ENCODE results near the gene NDUFV2. TPM values are rescaled to one million over a fixed set of nuclear protein-coding genes. Genes with fewer than 3 reads are reported as not detected.
"Not testable (repeated sequence)": the region's sequence is repeated elsewhere in the genome, so short reads cannot be mapped to it uniquely, and the experiment has no call there.

Gene NDUFV2
- total RNA-seq, 1 experiment from 2014 or later: 155 TPM

DNA sequence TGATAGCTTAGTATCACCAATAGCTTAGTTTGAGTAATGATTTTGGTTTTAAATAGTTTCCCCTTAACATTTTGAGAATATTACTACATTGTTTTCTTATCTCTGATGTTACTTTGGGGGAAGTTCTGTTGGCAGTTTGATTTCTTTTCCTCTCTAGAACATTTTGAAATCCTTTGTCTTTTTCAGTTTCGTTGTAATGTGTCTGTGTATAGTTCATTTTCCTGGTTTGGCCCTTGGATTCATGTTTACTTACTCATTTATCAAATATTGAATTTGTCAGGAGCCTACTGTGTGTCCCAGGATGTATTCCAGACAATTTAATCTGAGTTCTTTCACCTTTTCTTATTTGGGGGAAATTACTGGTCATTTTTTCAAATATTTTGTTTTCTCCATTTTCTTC, 50.8 kb downstream of the NDUFV2 start:
- DNase-seq (ENCODE audit: low read depth): no peak

GRCh38 chr18:9156604-9157249, 54.2 kb downstream of the NDUFV2 start:
- DNase-seq (ENCODE audit: low read depth): no peak

GRCh38 chr18:9157806-9158205, 55.3 kb downstream of the NDUFV2 start:
- no peak for DNase-seq (ENCODE audit: low read depth)

DNA sequence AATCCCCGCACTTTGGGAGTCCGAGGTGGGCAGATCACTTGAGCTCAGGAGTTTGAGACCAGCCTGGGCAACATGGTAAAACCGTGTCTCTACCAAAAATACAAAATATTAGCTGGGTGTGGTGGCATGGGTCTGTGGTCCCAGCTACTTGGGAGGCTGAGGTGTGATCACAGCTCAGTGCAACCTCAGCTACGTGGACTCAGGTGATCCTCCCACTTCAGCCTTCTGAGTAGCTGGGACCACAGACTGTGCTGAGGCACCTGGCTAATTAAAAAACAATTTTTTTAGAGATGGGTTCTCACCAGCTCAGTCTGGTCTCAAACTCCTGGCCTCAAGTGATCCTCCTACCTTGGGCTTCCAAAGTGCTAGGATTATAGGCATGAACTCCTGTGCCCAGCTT, 57.5 kb downstream of the NDUFV2 start:
- DNase-seq (ENCODE audit: low read depth): no peak

- DNase-seq (ENCODE audit: low read depth): not testable (repeated sequence)
Observed at GRCh38 chr18:9162663-9163062, 60.2 kb downstream of the NDUFV2 start.

- DNase-seq (ENCODE audit: low read depth): not testable (repeated sequence)
Observed at GRCh38 chr18:9164149-9164548, 61.6 kb downstream of the NDUFV2 start.

DNA sequence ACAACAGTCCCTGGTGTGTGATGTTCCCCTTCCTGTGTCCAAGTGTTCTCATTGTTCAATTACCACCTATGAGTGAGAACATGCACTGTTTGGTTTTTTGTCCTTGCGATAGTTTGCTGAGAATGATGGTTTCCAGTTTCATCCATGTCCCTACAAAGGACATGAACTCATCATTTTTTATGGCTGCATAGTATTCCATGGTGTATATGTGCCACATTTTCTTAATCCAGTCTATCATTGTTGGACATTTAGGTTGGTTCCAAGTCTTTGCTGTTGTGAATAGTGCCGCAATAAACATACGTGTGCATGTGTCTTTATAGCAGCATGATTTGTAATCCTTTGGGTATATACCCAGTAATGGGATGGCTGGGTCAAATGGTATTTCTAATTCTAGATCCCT, 63.4 kb downstream of the NDUFV2 start:
- DNase-seq (ENCODE audit: low read depth): not testable (repeated sequence)

GRCh38 chr18:9169515-9169914, 67.0 kb downstream of the NDUFV2 start:
- not testable (repeated sequence) for DNase-seq (ENCODE audit: low read depth)

DNA sequence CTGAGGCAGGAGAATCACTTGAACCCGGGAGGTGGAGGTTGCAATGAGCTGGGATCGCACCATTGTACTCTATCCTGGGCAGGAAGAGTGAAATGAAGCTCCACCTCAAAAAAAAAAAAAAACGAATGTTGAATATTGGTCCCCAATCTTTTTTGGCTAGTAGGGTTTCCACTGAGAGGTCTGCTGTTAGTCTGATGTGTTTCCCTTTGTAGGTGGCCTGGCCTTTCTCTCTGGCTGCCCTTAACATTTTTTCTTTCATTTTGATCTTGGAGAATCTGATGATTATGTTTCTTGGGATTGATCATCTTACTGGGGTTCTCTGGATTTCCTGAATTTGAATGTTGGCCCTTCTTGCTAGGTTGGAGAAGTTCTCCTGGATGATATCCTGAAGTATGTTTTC, 69.4 kb downstream of the NDUFV2 start:
- DNase-seq (ENCODE audit: low read depth): not testable (repeated sequence)

GRCh38 chr18:9172506-9173127, 70.1 kb downstream of the NDUFV2 start:
- no peak for DNase-seq (ENCODE audit: low read depth)

GRCh38 chr18:9173770-9174233, 71.3 kb downstream of the NDUFV2 start:
- DNase-seq (ENCODE audit: low read depth): no peak

DNA sequence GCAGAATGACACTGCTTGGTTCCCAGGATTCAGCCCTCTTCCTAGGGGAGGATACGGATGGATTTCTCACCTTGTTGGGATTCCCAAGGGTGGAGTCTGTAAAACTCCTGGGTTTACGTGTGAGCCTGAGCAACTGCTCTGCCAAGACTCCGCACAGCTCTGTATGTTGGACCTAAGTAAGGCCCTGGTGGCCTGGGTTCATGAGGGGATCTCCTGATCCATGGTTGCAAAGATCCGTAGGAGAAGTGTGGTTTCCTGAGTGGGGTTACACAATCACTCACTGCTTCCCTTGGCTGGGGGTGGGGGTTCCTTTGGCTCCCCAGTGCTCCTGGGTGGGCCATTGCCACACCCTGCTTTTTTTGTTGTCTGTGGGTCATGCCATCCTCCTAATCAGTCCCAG, 71.8 kb downstream of the NDUFV2 start:
- no peak for DNase-seq (ENCODE audit: low read depth)

GRCh38 chr18:9175115-9175514, 72.6 kb downstream of the NDUFV2 start:
- no peak for DNase-seq (ENCODE audit: low read depth)

- no peak for DNase-seq (ENCODE audit: low read depth)
Observed at GRCh38 chr18:9177031-9177430, 74.5 kb downstream of the NDUFV2 start.

GRCh38 chr18:9177466-9177865, 75.0 kb downstream of the NDUFV2 start:
- DNase-seq (ENCODE audit: low read depth): no peak

- no peak for DNase-seq (ENCODE audit: low read depth)
Observed at GRCh38 chr18:9178557-9178956, 76.1 kb downstream of the NDUFV2 start.

DNA sequence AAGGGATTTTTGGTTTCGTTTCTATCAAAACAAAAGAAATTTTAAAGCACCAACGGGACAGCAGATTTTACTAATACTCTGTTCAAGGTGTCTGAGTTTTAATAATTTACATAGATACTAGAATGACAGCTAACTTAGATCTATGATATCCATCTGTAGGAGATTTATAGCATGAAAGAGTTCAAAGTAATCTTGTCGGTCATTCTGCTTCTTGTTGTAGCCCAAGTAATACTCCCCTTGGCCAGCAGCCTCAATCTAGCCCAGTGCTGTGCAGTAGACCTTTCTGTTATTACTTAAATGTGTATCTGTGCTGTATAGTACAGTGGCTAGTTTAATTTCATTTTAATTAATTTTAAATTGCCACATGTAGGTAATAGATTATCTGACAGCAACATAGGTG, 78.8 kb downstream of the NDUFV2 start:
- no peak for DNase-seq (ENCODE audit: low read depth)

GRCh38 chr18:9182852-9183399, 80.4 kb downstream of the NDUFV2 start:
- no peak for DNase-seq (ENCODE audit: low read depth)

Other genes starting within 250 kb of the NDUFV2 start
- gene ANKRD12, start 34.1 kb downstream of the NDUFV2 start, total RNA-seq (2014; rRNA removed; shearing (Covaris generic)): 11.9 and 13.2 TPM in 2 replicates
- gene TWSG1, start 232.1 kb downstream of the NDUFV2 start, total RNA-seq (2014; rRNA removed; shearing (Covaris generic)): 76.6 and 101 TPM in 2 replicates